Gastrocnemius medialis (tissue), 4 donors: ENCODE data around the gene MLX. TPM values are rescaled to one million over a fixed set of nuclear protein-coding genes. Genes with fewer than 3 reads are reported as not detected.

Source experiments
- ATAC-seq, 2 donors: fragments of 150-250 bp; one replicate each; pipeline ENCODE4 v1.9.1; 2016
- DNase-seq, 2 donors: peaks; one replicate each; pipeline ENCODE4 v3.0.0-alpha.2; 2019
- H3K27ac ChIP-seq, 4 donors: fragments of 200-600 bp; sonication (generic); 1 replicate in 1 of 4; 2 replicates in 3 of 4; pipeline ENCODE4 v1.5.1; 2016 to 2018; ENCODE audit warnings: mild to moderate bottlenecking in 2 of 4, moderate library complexity in 1 of 4
- H3K27me3 ChIP-seq, 3 donors: fragments of 200-600 bp; sonication (generic) in 2 of 3; 1 replicate in 1 of 3; 2 replicates in 2 of 3; pipeline versions ENCODE4 v1.5.1 to v1.6.0; 2016 to 2019; ENCODE audit warnings: mild to moderate bottlenecking in 1 of 3, moderate library complexity in 1 of 3
- H3K36me3 ChIP-seq, 2 donors: fragments of 200-600 bp; sonication (generic) in 1 of 2; one replicate each; pipeline ENCODE4 v1.5.1; 2017 to 2018
- H3K4me1 ChIP-seq, 2 donors: fragments of 200-600 bp; sonication (generic) in 1 of 2; one replicate each; pipeline ENCODE4 v1.5.1; 2016 to 2017; ENCODE audit warnings: mild to moderate bottlenecking in 2 of 2
- H3K4me3 ChIP-seq, 4 donors: fragments of 200-600 bp; sonication (generic) in 3 of 4; 1 replicate in 1 of 4; 2 replicates in 3 of 4; pipeline ENCODE4 v1.5.1; 2016 to 2019; ENCODE audit warnings: mild to moderate bottlenecking in 2 of 4
- H3K9me3 ChIP-seq, 3 donors: fragments of 200-600 bp; sonication (generic) in 2 of 3; 1 replicate in 1 of 3; 2 replicates in 2 of 3; pipeline ENCODE4 v1.5.1; 2016 to 2019
- CTCF ChIP-seq, 5 experiments: fragments of 450-650 bp in 3 of 5; fragments of 200-600 bp in 2 of 5; sonication (generic) in 2 of 5; IDR thresholded peaks in 4 of 5; conservative IDR thresholded peaks in 1 of 5; 1 replicate in 4 of 5; 2 replicates in 1 of 5; pipeline ENCODE4 v1.5.1; 2016 to 2019; ENCODE audit warnings: antibody characterized with exemption in 5 of 5, mild to moderate bottlenecking in 3 of 5, moderate library complexity in 3 of 5
- POLR2A ChIP-seq, 2 donors: fragments of 450-650 bp; IDR thresholded peaks; one replicate each; pipeline ENCODE4 v1.6.1; 2017; ENCODE audit warnings: antibody characterized with exemption in 2 of 2, mild to moderate bottlenecking in 2 of 2, moderate library complexity in 2 of 2
- in situ Hi-C, 4 donors: fragments of 200-750 bp; cut with MboI; loops; one replicate each; pipeline versions ENCODE4 v1.15.0 to v1.8.0; 2017; ENCODE audit warnings: low sequenced_read_pairs in 4 of 4
- intact Hi-C: fragments of 100-400 bp; cut with DNase I; formaldehyde crosslinking; loops from one replicate; pipeline ENCODE4 v1.15.1; 2023; ENCODE audit warnings: low total_unique reads
- total RNA-seq, 4 donors: library from RNA; depleted of rRNA; stranded (reverse); fragments of >200 nt; gene quantifications; one replicate each; pipeline versions ENCODE4 v1.1.0 to v1.2.3, GENCODE V29; 2016

MLX gene
- total RNA-seq, 4 donors from 2014 or later, result 49.7 to 81.9 (median 53.8) TPM

- no peak for DNase-seq
- TF ChIP-seq CTCF (IDR thresholded peaks at IDR 0.05 in 4 of 5, conservative IDR thresholded peaks at IDR 0.05 in 1 of 5) (no peak), POLR2A (IDR thresholded peaks at IDR 0.05) (no peak)
- ATAC-seq, result no peak
- Histone ChIP-seq H3K9me3 (no peaks in the 10 kb centered on the region), H3K4me1 (peaks cover 21 to 25% of the 10 kb centered on the region in 2 donors), H3K27me3 (no peaks in the 10 kb centered on the region), H3K4me3 (no peak overlapping the region), H3K36me3 (peaks cover 0 to 10% of the 10 kb centered on the region in 2 donors), H3K27ac (peak overlapping the region in 2 of 4 donors; percentile 14 to 31)
- intact Hi-C loops (no loop called here), in situ Hi-C loops (no loop called here)
Observed at GRCh38 chr17:42560246-42560645, 6.7 kb upstream of the MLX start.

GRCh38 chr17:42561897-42562387, 5.0 kb upstream of the MLX start, which contains the start of gene COASY:
TSS of gene COASY (plus strand) at chr17:42562148. CDS start at chr17:42562623, 475 bp downstream.
- peak within 1 kb of the TSS; percentile 88 to 89 (median 88) for H3K27ac ChIP-seq
- intact Hi-C loops, result no loop called here

GRCh38 chr17:42562388-42563142, 4.3 kb upstream of the MLX start:
- H3K4me1 ChIP-seq, result peaks cover 28 to 31% of the 10 kb centered on the region in 2 donors
- peak overlapping the region; percentile 88 to 89 (median 88) for H3K27ac ChIP-seq
- no peaks in the 10 kb centered on the region for H3K9me3 ChIP-seq
- ATAC-seq, result peak in 1 of 2 donors; percentile 9
- peaks cover 0 to 20% of the 10 kb centered on the region in 2 donors for H3K36me3 ChIP-seq
- H3K4me3 ChIP-seq, result peak overlapping the region; percentile 83 to 99 (median 94)
- no peak for TF ChIP-seq POLR2A (IDR thresholded peaks at IDR 0.05)
- TF ChIP-seq CTCF (IDR thresholded peaks at IDR 0.05 in 4 of 5, conservative IDR thresholded peaks at IDR 0.05 in 1 of 5), result no peak
- H3K27me3 ChIP-seq, result no peaks in the 10 kb centered on the region
- DNase-seq, result no peak
- intact Hi-C loops (no loop called here), in situ Hi-C loops (no loop called here)

More at GRCh38 chr17:42561897-42562387, 5.0 kb upstream of the MLX start, which contains the start of gene COASY:
- peak within 1 kb of the TSS; percentile 83 to 99 (median 94) for H3K4me3 ChIP-seq
- DNase-seq (peak; percentile 91 to 94), ATAC-seq (peak; percentile 83 to 86)
- no peaks in the 10 kb centered on the region for H3K27me3 ChIP-seq
- H3K4me1 ChIP-seq, result peaks cover 27 to 30% of the 10 kb centered on the region in 2 donors
- H3K36me3 ChIP-seq, result peaks cover 0 to 20% of the 10 kb centered on the region in 2 donors
- TF ChIP-seq CTCF (IDR thresholded peaks at IDR 0.05 in 4 of 5, conservative IDR thresholded peaks at IDR 0.05 in 1 of 5), result no peak
- peak; percentile 45 to 70 for TF ChIP-seq POLR2A (IDR thresholded peaks at IDR 0.05)
- in situ Hi-C loops, result no loop called here
- H3K9me3 ChIP-seq, result no peaks in the 10 kb centered on the region

- no peak for ATAC-seq
- in situ Hi-C loops, result no loop called here
- Histone ChIP-seq H3K27me3 (no peaks in the 10 kb centered on the region), H3K36me3 (peaks cover 0 to 20% of the 10 kb centered on the region in 2 donors), H3K27ac (peak overlapping the region; percentile 88 to 89 (median 88)), H3K9me3 (no peaks in the 10 kb centered on the region), H3K4me3 (peak overlapping the region; percentile 83 to 99 (median 94)), H3K4me1 (peaks cover 32 to 36% of the 10 kb centered on the region in 2 donors)
- intact Hi-C loops, result no loop called here
- TF ChIP-seq POLR2A (IDR thresholded peaks at IDR 0.05), result no peak
- TF ChIP-seq CTCF (IDR thresholded peaks at IDR 0.05 in 4 of 5, conservative IDR thresholded peaks at IDR 0.05 in 1 of 5), result no peak
- DNase-seq, result no peak
Observed at GRCh38 chr17:42563143-42563509, 3.8 kb upstream of the MLX start.
